GM23248 (cell line): Measurements from ENCODE around the gene DNAJC16. TPM values are rescaled to one million over a fixed set of nuclear protein-coding genes. Genes with fewer than 3 reads are reported as not detected.
"Not testable (repeated sequence)": the region's sequence is repeated elsewhere in the genome, so short reads cannot be mapped to it uniquely, and the experiment has no call there.

Source experiments
- DNase-seq: peaks from one replicate; pipeline ENCODE4 v3.0.0-alpha.2; 2015
- H2AFZ ChIP-seq: fragments of 200-600 bp; sonication (generic); 2 replicates; pipeline ENCODE4 v1.6.1; 2016; ENCODE audit warnings: antibody characterized with exemption
- H3F3A ChIP-seq: fragments of 200-600 bp; sonication (generic); 2 replicates; pipeline ENCODE4 v1.6.1; 2016; ENCODE audit warnings: mild to moderate bottlenecking, antibody characterized with exemption, mixed run types; ENCODE audit not compliant: insufficient read depth
- H3K27ac ChIP-seq: fragments of 200-600 bp; sonication (generic); 2 replicates; pipeline ENCODE4 v1.5.1; 2016; ENCODE audit warnings: mild to moderate bottlenecking
- H3K27me3 ChIP-seq: fragments of 200-600 bp; sonication (generic); replicated peaks from 2 replicates; pipeline ENCODE4 v1.6.1; 2016; ENCODE audit warnings: mild to moderate bottlenecking; ENCODE audit not compliant: insufficient read depth
- H3K36me3 ChIP-seq: fragments of 200-600 bp; sonication (generic); 2 replicates; pipeline ENCODE4 v1.6.1; 2016; ENCODE audit warnings: low read depth, mild to moderate bottlenecking
- H3K4me1 ChIP-seq: fragments of 200-600 bp; sonication (generic); 2 replicates; pipeline ENCODE4 v1.6.1; 2016; ENCODE audit warnings: mild to moderate bottlenecking; ENCODE audit not compliant: insufficient read depth
- H3K4me2 ChIP-seq: fragments of 200-600 bp; sonication (generic); one replicate; pipeline ENCODE4 v1.6.1; 2016; ENCODE audit warnings: mild to moderate bottlenecking; ENCODE audit not compliant: unreplicated experiment
- H3K4me3 ChIP-seq: fragments of 200-600 bp; sonication (generic); 2 replicates; pipeline ENCODE4 v1.5.1; 2016; ENCODE audit warnings: mild to moderate bottlenecking
- H3K79me2 ChIP-seq: fragments of 200-600 bp; sonication (generic); 2 replicates; pipeline ENCODE4 v1.6.1; 2016; ENCODE audit warnings: mild to moderate bottlenecking; ENCODE audit not compliant: insufficient read depth
- H3K9ac ChIP-seq: fragments of 200-600 bp; sonication (generic); 2 replicates; pipeline ENCODE4 v1.6.1; 2016; ENCODE audit warnings: mild to moderate bottlenecking
- H3K9me2 ChIP-seq: fragments of 200-600 bp; sonication (generic); 2 replicates; pipeline ENCODE4 v1.6.1; 2016; ENCODE audit warnings: mixed run types, mild to moderate bottlenecking, moderate library complexity; ENCODE audit not compliant: insufficient read depth
- H3K9me3 ChIP-seq: fragments of 200-600 bp; sonication (generic); one replicate; pipeline ENCODE4 v1.6.1; 2017; ENCODE audit warnings: low read depth
- H4K20me1 ChIP-seq: fragments of 200-600 bp; sonication (generic); 2 replicates; pipeline ENCODE4 v1.6.0; 2016; ENCODE audit not compliant: insufficient read depth
- EZH2 ChIP-seq: fragments of 200-600 bp; sonication (generic); IDR thresholded peaks from 2 replicates; pipeline ENCODE4 v1.6.1; 2018; ENCODE audit warnings: antibody characterized with exemption, mild to moderate bottlenecking; ENCODE audit not compliant: insufficient read depth, poor library complexity, severe bottlenecking
- EZH2phosphoT487 ChIP-seq: fragments of 200-600 bp; sonication (generic); IDR thresholded peaks from 2 replicates; pipeline ENCODE4 v1.6.1; 2018; ENCODE audit warnings: antibody characterized with exemption, moderate library complexity, mild to moderate bottlenecking, low read depth; ENCODE audit not compliant: insufficient read depth
- WGBS, 2 experiments: methylation state at CpG; one replicate each; pipeline ENCODE4 v1.1.6; 2015 to 2017; ENCODE audit warnings: low lambda C conversion rate in 2 of 2, low coverage in 1 of 2; ENCODE audit errors: missing lambda C conversion rate in 2 of 2; 5-methylcytosine and 5-hydroxymethylcytosine counted together
- in situ Hi-C: fragments of 300-500 bp; cut with MboI; formaldehyde crosslinking; loops from 2 replicates; pipeline ENCODE4 v1.15.0; 2020
- polyA plus RNA-seq: library from polyadenylated mRNA; unstranded; fragments of >200 nt; fragmentation: Nextera tagmentation; extraction: Ambion mirVana; gene quantifications from 2 replicates; pipeline ENCODE4 v1.2.1, GENCODE V29; 2016
- total RNA-seq: library from RNA; depleted of rRNA; stranded (reverse); fragments of >200 nt; shearing (Covaris generic); gene quantifications from 2 replicates; pipeline ENCODE4 v1.2.3, GENCODE V29; 2014

The DNAJC16 gene
- total and polyA plus RNA-seq, 2 experiments from 2014 or later: 10.0 to 21.8 TPM

DNA sequence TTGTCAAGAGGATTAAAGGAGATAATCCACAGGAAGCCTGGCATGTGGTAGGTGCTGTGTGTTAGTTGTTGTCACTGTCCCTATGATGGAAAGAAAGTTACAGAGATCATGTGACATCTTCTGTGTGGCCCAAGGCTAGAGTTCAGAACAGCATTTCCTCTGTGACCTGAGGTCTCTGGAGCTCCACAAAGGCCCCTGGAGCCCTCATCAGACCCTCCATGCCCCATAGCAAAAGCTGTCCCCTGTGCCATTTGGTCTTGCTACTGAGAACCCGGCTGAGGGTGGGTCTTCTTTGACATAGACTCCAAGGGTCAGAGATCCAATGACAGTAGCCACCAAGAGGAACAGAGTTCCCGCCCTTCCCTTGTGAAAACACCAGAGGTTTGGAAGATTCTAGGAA lies 42.7 kb upstream of the DNAJC16 start:
- H3F3A ChIP-seq: no peaks in the 10 kb centered on the region
- no peak overlapping the region for H3K9ac ChIP-seq
- no peaks in the 10 kb centered on the region for H3K36me3 ChIP-seq
- H3K79me2 ChIP-seq: no peaks in the 10 kb centered on the region
- H3K4me1 ChIP-seq: no peaks in the 10 kb centered on the region
- no peaks in the 10 kb centered on the region for H3K9me3 ChIP-seq
- no peaks in the 10 kb centered on the region for H3K27me3 ChIP-seq
- H3K4me2 ChIP-seq: no peak overlapping the region
- no peak overlapping the region for H3K4me3 ChIP-seq
- no peak for DNase-seq
- no peaks in the 10 kb centered on the region for H4K20me1 ChIP-seq
- in situ Hi-C loops: no loop called here
- H3K9me2 ChIP-seq: no peaks in the 10 kb centered on the region
- no peak overlapping the region for H2AFZ ChIP-seq
- no peak overlapping the region for H3K27ac ChIP-seq
- WGBS, 2 experiments: 62 to 77% methylated on average over 2 of the region's 2 CpGs
- TF ChIP-seq EZH2phosphoT487 (no peak), EZH2 (no peak)

DNA sequence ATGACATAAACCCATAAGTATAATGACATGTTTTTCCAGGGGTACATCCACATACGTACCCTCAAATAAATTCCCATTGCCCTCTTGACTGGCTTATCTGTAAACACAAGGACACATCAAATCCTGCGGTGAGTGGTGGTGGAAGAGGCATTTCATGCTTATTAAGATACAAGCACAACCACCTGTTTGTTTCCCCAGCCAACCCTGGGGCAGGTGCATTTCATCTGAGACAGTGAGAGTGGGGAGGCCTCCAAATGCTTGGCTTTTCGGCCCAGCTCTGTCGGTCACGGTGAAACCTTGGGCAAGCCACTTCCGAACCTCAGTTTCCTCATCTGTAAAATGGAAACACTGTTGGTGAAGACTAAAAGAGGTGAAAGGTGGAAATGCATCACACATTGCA lies 42.2 kb upstream of the DNAJC16 start:
- H3K4me2 ChIP-seq, DNase-seq, H3K9me3 ChIP-seq, H3K4me3 ChIP-seq, H3K27me3 ChIP-seq, H3K36me3 ChIP-seq, H2AFZ ChIP-seq, H3K9me2 ChIP-seq, in situ Hi-C loops, H3K9ac ChIP-seq, H3K27ac ChIP-seq, H3K4me1 ChIP-seq, H3K79me2 ChIP-seq, H3F3A ChIP-seq, H4K20me1 ChIP-seq: not testable (repeated sequence)
- 87 to 90% methylated on average over 6 of the region's 6 CpGs for WGBS, 2 experiments

DNA sequence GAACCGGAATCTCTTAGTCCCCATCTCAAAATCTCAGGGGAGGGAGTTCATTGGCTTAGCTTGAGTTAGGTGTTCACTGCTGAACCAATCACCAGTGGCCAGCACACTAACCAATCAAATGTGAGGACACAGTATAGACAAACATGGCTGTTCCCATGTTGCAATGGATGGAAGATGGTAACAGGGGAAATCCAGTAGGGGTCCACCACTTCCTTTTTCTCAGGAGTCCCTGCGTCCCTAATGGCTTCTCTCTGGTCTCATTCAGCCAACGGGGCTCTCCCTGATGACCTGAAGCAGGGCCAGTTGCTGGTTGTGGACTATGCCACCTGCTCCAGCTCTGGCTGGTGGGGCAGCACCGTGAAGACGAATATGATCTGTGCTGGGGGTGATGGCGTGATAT lies 41.0 kb upstream of the DNAJC16 start:
- Histone ChIP-seq H3K9ac (no peak overlapping the region), H3K9me2 (no peaks in the 10 kb centered on the region), H3K27ac (no peak overlapping the region), H3K4me3 (no peak overlapping the region), H3K36me3 (no peaks in the 10 kb centered on the region), H2AFZ (no peak overlapping the region), H3K27me3 (no peaks in the 10 kb centered on the region), H3F3A (no peaks in the 10 kb centered on the region), H3K4me2 (no peak overlapping the region), H3K9me3 (no peaks in the 10 kb centered on the region), H3K79me2 (no peaks in the 10 kb centered on the region), H3K4me1 (no peaks in the 10 kb centered on the region), H4K20me1 (no peaks in the 10 kb centered on the region)
- in situ Hi-C loops: no loop called here
- TF ChIP-seq EZH2phosphoT487: no peak
- TF ChIP-seq EZH2: no peak
- no peak for DNase-seq
- 82 to 91% methylated on average over 6 of the region's 6 CpGs for WGBS, 2 experiments

DNA sequence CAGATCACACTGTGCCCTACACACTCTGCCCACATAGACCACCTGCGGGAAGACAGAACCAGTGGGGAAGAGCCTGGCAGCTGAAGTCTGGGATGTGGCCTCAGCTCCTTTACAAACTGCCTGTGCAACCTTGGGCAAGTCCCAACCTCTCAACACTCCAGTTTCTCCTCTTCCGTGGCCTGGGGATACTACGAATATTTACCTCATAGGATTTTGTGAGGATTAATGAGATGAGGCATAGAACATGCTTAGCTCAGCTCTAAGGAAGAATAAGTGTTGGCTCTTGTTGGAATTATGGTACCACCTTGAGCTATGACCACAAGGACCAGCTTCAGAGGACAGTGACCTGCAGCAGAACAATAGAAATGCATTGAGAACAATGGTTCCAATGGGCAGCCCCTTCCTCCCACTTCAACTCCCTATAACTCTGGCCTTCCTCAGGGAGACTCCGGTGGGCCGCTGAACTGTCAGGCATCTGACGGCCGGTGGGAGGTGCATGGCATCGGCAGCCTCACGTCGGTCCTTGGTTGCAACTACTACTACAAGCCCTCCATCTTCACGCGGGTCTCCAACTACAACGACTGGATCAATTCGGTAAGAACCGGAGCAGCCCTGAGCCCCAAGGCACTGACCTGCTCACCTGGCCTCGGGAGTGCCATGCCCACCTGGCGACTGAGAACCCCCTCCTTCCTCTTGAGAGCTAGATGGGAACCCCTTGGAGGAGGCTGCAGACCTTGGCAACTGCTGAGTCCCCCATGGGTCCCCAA lies 39.6 kb upstream of the DNAJC16 start:
- H4K20me1 ChIP-seq, H3K27ac ChIP-seq, H3K4me2 ChIP-seq, H3K36me3 ChIP-seq, H3K27me3 ChIP-seq, H3K79me2 ChIP-seq, DNase-seq, H3F3A ChIP-seq, H3K9me3 ChIP-seq, H2AFZ ChIP-seq, H3K4me1 ChIP-seq, H3K9ac ChIP-seq, H3K4me3 ChIP-seq, H3K9me2 ChIP-seq, in situ Hi-C loops: not testable (repeated sequence)
- 89 to 93% methylated on average over 17 of the region's 17 CpGs for WGBS, 2 experiments

DNA sequence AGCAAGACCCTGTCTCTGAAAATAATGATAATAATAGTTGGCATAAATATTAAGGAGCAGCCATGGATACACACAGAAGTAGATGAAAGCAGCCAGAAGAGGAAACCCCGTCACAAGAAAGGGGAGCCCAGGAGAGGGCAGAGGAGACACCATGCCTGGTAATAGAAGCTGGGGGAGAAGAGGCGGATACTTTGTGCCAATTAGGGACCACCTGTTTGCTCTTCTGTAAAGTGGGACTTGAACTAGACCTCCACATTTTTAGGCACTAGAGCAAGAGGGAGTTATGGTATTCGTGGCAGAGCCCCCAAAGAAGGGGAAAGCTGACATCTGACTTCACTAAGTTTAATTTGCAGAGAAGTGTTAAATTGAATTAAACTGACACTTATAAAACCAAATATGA lies 38.3 kb upstream of the DNAJC16 start:
- Histone ChIP-seq H3K27ac (no peak overlapping the region), H3K4me3 (no peak overlapping the region), H3K36me3 (no peaks in the 10 kb centered on the region), H4K20me1 (no peaks in the 10 kb centered on the region), H3K27me3 (no peaks in the 10 kb centered on the region), H3F3A (no peaks in the 10 kb centered on the region), H3K9me3 (no peaks in the 10 kb centered on the region), H3K9ac (no peak overlapping the region), H3K9me2 (no peaks in the 10 kb centered on the region), H2AFZ (no peak overlapping the region), H3K4me1 (no peaks in the 10 kb centered on the region), H3K79me2 (no peaks in the 10 kb centered on the region), H3K4me2 (no peak overlapping the region)
- WGBS, 2 experiments: 86% methylated on average over 3 of the region's 3 CpGs
- TF ChIP-seq EZH2: no peak
- TF ChIP-seq EZH2phosphoT487: no peak
- no peak for DNase-seq
- in situ Hi-C loops: no loop called here
